Middle frontal gyrus (tissue), 1 donor: Measurements from ENCODE around the gene PTDSS2.
"Not testable (repeated sequence)": the region's sequence is repeated elsewhere in the genome, so short reads cannot be mapped to it uniquely, and the experiment has no call there.

Experiments
- DNase-seq: peaks from one replicate; pipeline ENCODE4 v3.0.0-alpha.2; 2015; ENCODE audit warnings: low spot score; ENCODE audit errors: extremely low spot score

PTDSS2 gene

GRCh38 chr11:504994-505344, 54.9 kb downstream of the PTDSS2 start:
- DNase-seq = no peak

GRCh38 chr11:506238-506994, 56.3 kb downstream of the PTDSS2 start:
- peak; percentile 96 for DNase-seq

- peak; percentile 82 for DNase-seq
Measured at GRCh38 chr11:506995-507726, 57.1 kb downstream of the PTDSS2 start, which contains the start of gene RNH1. Gene RNH1, minus strand, starts transcription at chr11:507242. Its CDS starts 5,080 bp downstream, at chr11:502162.

- no peak for DNase-seq
Measured at GRCh38 chr11:507727-508515, 57.8 kb downstream of the PTDSS2 start.

GRCh38 chr11:508956-509355, 58.9 kb downstream of the PTDSS2 start:
- no peak for DNase-seq

GRCh38 chr11:512761-513595, 62.9 kb downstream of the PTDSS2 start:
- DNase-seq = no peak

GRCh38 chr11:514606-515005, 64.5 kb downstream of the PTDSS2 start:
- DNase-seq = no peak

- no peak for DNase-seq
Measured at GRCh38 chr11:515131-515530, 65.1 kb downstream of the PTDSS2 start.

- no peak for DNase-seq
Measured at GRCh38 chr11:516400-516799, 66.3 kb downstream of the PTDSS2 start.

- not testable (repeated sequence) for DNase-seq
Measured at GRCh38 chr11:516918-517685, 67.0 kb downstream of the PTDSS2 start.

- DNase-seq = peak; percentile 72
Measured at GRCh38 chr11:518463-519202, 68.6 kb downstream of the PTDSS2 start.

- no peak for DNase-seq
Measured at GRCh38 chr11:520428-521176, 70.5 kb downstream of the PTDSS2 start.

- no peak for DNase-seq
Measured at GRCh38 chr11:521177-521688, 71.2 kb downstream of the PTDSS2 start.

- DNase-seq = no peak
Measured at GRCh38 chr11:526192-526591, 76.1 kb downstream of the PTDSS2 start.

- DNase-seq = no peak
Measured at GRCh38 chr11:528166-528814, 78.2 kb downstream of the PTDSS2 start.

GRCh38 chr11:528815-529727, 79.0 kb downstream of the PTDSS2 start:
- DNase-seq = no peak
